ENCODE data around the gene MAGEF1.

MAGEF1 gene

GRCh38 chr3:184748219-184749135 is 36.6 kb upstream of the MAGEF1 start (continued):
- TF ChIP-seq PATZ1 (CRISPR knock-in tag; IDR thresholded peaks at IDR 0.05; ENCODE audit: borderline replicate concordance), result no peak
- no peak for TF ChIP-seq CSDC2 (CRISPR knock-in tag; IDR thresholded peaks at IDR 0.05)
- no peak for TF ChIP-seq ESRRG (CRISPR knock-in tag; IDR thresholded peaks at IDR 0.05)
- no peak for TF ChIP-seq CREB5 (CRISPR knock-in tag; IDR thresholded peaks at IDR 0.05; ENCODE audit: low read depth)
- no peak for TF ChIP-seq ZFP30 (CRISPR knock-in tag; IDR thresholded peaks at IDR 0.05)

GRCh38 chr3:184746131-184747120 is 34.6 kb upstream of the MAGEF1 start:
- no peak for ATAC-seq
- no peak for TF ChIP-seq ZFP3 (CRISPR knock-in tag; IDR thresholded peaks at IDR 0.05)
- no peak for TF ChIP-seq ZNF565 (CRISPR knock-in tag; conservative IDR thresholded peaks at IDR 0.05; ENCODE audit: low read depth)
- TF ChIP-seq SNAI2 (CRISPR knock-in tag; IDR thresholded peaks at IDR 0.05), result no peak
- no peak for TF ChIP-seq PATZ1 (CRISPR knock-in tag; IDR thresholded peaks at IDR 0.05; ENCODE audit: borderline replicate concordance)
- TF ChIP-seq ZNF8 (CRISPR knock-in tag; IDR thresholded peaks at IDR 0.05), result no peak

GRCh38 chr3:184745526-184745925 is 33.7 kb upstream of the MAGEF1 start:
- no peak for TF ChIP-seq TCF4 (CRISPR knock-in tag; IDR thresholded peaks at IDR 0.05; ENCODE audit: borderline replicate concordance)
- TF ChIP-seq ARNTL (CRISPR knock-in tag; IDR thresholded peaks at IDR 0.05; ENCODE audit: borderline replicate concordance, low read depth), result no peak
- TF ChIP-seq POU6F1 (CRISPR knock-in tag; IDR thresholded peaks at IDR 0.05; ENCODE audit: borderline replicate concordance, low read depth), result no peak
- TF ChIP-seq SNAI2 (CRISPR knock-in tag; IDR thresholded peaks at IDR 0.05), result no peak
- no peak for TF ChIP-seq ZNF565 (CRISPR knock-in tag; conservative IDR thresholded peaks at IDR 0.05; ENCODE audit: low read depth)
- TF ChIP-seq ZNF70 (CRISPR knock-in tag; IDR thresholded peaks at IDR 0.05), result no peak
- no peak for TF ChIP-seq ZFP3 (CRISPR knock-in tag; IDR thresholded peaks at IDR 0.05)
- no peak for TF ChIP-seq ZNF8 (CRISPR knock-in tag; IDR thresholded peaks at IDR 0.05)
- TF ChIP-seq CSDC2 (CRISPR knock-in tag; IDR thresholded peaks at IDR 0.05), result no peak
- no peak for TF ChIP-seq CSRNP3 (CRISPR knock-in tag; IDR thresholded peaks at IDR 0.05)
- no peak for TF ChIP-seq BACH2 (CRISPR knock-in tag; IDR thresholded peaks at IDR 0.05; ENCODE audit: borderline replicate concordance)
- TF ChIP-seq GLIS3 (CRISPR knock-in tag; IDR thresholded peaks at IDR 0.05), result no peak

GRCh38 chr3:184743248-184743647 is 31.4 kb upstream of the MAGEF1 start:
- no peak for ATAC-seq
- TF ChIP-seq GLIS3 (CRISPR knock-in tag; IDR thresholded peaks at IDR 0.05), result no peak
- no peak for TF ChIP-seq TSHZ2 (CRISPR knock-in tag; IDR thresholded peaks at IDR 0.05)
- no peak for TF ChIP-seq RARB (CRISPR knock-in tag; IDR thresholded peaks at IDR 0.05)
- no peak for TF ChIP-seq ZNF8 (CRISPR knock-in tag; IDR thresholded peaks at IDR 0.05)
- no peak for TF ChIP-seq TOX (CRISPR knock-in tag; IDR thresholded peaks at IDR 0.05; ENCODE audit: borderline replicate concordance)
- TF ChIP-seq ISL1 (CRISPR knock-in tag; IDR thresholded peaks at IDR 0.05), result no peak
- TF ChIP-seq POU6F1 (CRISPR knock-in tag; IDR thresholded peaks at IDR 0.05; ENCODE audit: borderline replicate concordance, low read depth), result no peak
- no peak for TF ChIP-seq SNAI2 (CRISPR knock-in tag; IDR thresholded peaks at IDR 0.05)

More at GRCh38 chr3:184745526-184745925, 33.7 kb upstream of the MAGEF1 start:
- ATAC-seq, result no peak
